NT2/D1 (cell line): ENCODE measurements around the gene CDH20.

Source experiments
- DNase-seq: peaks from one replicate; pipeline ENCODE4 v3.0.0-alpha.2; 2011; ENCODE audit warnings: low read depth, low spot score
- H3K27me3 ChIP-seq: 2 replicates; pipeline ENCODE4 v1.6.0; 2011; ENCODE audit warnings: mild to moderate bottlenecking; ENCODE audit not compliant: insufficient read length, insufficient read depth
- H3K36me3 ChIP-seq: 2 replicates; pipeline ENCODE4 v1.6.1; 2011; ENCODE audit warnings: mild to moderate bottlenecking, low read length, mixed read lengths; ENCODE audit not compliant: insufficient read depth, insufficient read length
- H3K4me1 ChIP-seq: 2 replicates; pipeline ENCODE4 v1.5.1; 2011; ENCODE audit not compliant: insufficient read depth, insufficient read length
- H3K4me3 ChIP-seq: 2 replicates; pipeline ENCODE4 v1.5.1; 2011; ENCODE audit warnings: low read depth; ENCODE audit not compliant: insufficient read length
- H3K9ac ChIP-seq: 2 replicates; pipeline ENCODE4 v1.6.0; 2011; ENCODE audit warnings: low read depth; ENCODE audit not compliant: insufficient read length
- H3K9me3 ChIP-seq: 2 replicates; pipeline ENCODE4 v1.5.1; 2011; ENCODE audit warnings: mild to moderate bottlenecking, low read length; ENCODE audit not compliant: insufficient read depth
- SUZ12 ChIP-seq: IDR thresholded peaks from 2 replicates; pipeline ENCODE4 v1.6.1; 2011; ENCODE audit not compliant: insufficient read length, insufficient read depth; ENCODE audit errors: extremely low read depth
- YY1 ChIP-seq: IDR thresholded peaks from 2 replicates; pipeline ENCODE4 v1.6.1; 2011; ENCODE audit not compliant: insufficient read length, insufficient read depth
- ZNF274 ChIP-seq: IDR thresholded peaks from 2 replicates; pipeline ENCODE4 v1.6.1; 2011; ENCODE audit warnings: mild to moderate bottlenecking, low read depth, low read length

Gene CDH20

DNA sequence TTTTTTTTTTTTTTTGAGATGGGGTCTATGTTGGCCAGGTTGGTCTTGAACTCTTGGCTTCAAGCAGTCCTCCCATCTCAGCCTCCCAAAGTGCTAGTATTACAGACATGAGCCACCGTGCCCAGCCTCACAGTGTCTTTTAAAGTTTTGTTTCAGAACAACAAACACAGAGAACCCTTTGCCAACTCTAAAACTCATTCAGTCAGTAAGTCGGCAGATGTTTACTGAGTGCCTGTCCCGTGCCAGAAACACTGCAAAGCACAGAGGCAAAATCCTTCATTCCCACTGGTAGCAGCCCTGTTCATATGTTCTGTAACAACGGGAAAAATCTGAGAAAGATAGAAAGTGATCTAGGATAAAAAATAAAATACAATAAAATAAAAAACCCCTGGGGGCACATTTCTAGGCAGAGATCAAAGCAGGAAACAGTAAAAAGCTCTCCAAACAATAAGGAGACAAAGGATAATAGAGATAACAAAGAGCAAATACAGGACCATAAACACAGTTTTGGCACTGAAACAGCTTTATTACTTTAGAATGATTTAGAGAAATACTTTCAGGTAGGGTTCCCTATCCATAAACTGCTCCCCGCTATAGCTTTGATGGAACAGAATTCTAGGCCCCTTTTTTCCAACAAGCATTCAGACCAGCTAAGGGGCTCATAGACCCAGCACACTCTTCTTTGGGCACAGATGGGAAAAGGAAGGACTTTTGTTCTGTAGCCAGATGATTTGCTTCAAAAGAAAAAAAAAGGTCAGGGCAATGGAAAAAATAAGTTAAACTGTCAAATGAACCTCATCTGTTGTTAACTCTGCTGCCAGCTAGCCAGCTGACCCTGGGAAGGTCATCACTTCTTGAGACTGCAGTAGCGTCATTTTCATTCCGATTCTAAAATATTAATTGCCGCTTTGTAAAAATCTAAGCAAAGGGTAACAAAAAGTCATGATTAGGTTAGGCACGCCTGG is 212.3 kb downstream of the CDH20 start:
- no peak for DNase-seq
- no peak overlapping the region for H3K4me3 ChIP-seq
- no peaks in the 10 kb centered on the region for H3K36me3 ChIP-seq
- H3K27me3 ChIP-seq: no peaks in the 10 kb centered on the region
- H3K4me1 ChIP-seq: peaks cover 2% of the 10 kb centered on the region
- TF ChIP-seq ZNF274 (no peak), SUZ12 (no peak), YY1 (no peak)
- no peaks in the 10 kb centered on the region for H3K9me3 ChIP-seq
- no peak overlapping the region for H3K9ac ChIP-seq

DNA sequence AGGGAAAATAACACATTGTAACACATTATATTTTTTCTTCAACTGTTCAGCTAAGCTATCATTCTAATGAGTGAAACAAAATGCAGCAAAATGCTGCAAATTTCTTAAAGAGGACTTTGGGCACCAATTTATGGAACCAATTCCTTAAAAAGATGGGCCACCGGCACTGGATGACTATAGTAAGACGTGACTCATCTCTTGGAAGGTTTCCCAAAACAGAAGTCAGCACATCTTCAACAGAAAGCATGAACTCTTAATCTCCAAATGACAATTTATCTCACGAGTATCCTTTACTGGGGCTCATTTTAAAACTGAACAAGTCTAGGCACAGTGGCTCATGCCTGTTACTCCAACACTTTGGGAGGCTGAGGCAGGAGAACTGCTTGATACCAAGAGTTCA is 213.4 kb downstream of the CDH20 start:
- no peaks in the 10 kb centered on the region for H3K36me3 ChIP-seq
- no peaks in the 10 kb centered on the region for H3K27me3 ChIP-seq
- H3K4me1 ChIP-seq: peaks cover 2% of the 10 kb centered on the region
- no peak overlapping the region for H3K9ac ChIP-seq
- no peak for TF ChIP-seq SUZ12
- no peak for TF ChIP-seq YY1
- no peak for TF ChIP-seq ZNF274
- H3K4me3 ChIP-seq: no peak overlapping the region
- no peak for DNase-seq
- H3K9me3 ChIP-seq: no peaks in the 10 kb centered on the region

GRCh38 chr18:61549416-61549815 is 216.2 kb downstream of the CDH20 start:
- Histone ChIP-seq H3K4me1 (peaks cover 2% of the 10 kb centered on the region), H3K9ac (no peak overlapping the region), H3K4me3 (no peak overlapping the region), H3K9me3 (no peaks in the 10 kb centered on the region), H3K36me3 (no peaks in the 10 kb centered on the region), H3K27me3 (no peaks in the 10 kb centered on the region)
- TF ChIP-seq SUZ12: no peak
- no peak for TF ChIP-seq YY1
- TF ChIP-seq ZNF274: no peak
- no peak for DNase-seq

DNA sequence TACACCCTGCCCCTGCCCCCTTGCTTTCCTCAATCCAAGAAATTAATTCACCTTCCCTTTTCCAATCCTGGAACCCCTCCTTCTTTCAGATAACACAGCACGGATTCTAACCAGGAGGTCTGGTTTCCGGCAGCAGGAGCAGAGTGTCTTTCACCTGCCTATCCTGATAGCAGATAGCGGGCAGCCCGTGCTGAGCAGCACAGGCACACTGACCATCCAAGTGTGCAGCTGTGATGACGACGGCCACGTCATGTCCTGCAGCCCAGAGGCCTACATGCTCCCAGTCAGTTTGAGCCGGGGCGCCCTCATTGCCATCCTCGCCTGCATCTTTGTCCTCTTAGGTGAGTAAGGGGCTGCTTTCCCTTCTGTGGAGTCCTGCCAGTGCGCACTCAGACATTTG is 216.7 kb downstream of the CDH20 start:
- H3K4me3 ChIP-seq: no peak overlapping the region
- no peak for TF ChIP-seq YY1
- no peak for TF ChIP-seq ZNF274
- no peak for TF ChIP-seq SUZ12
- H3K36me3 ChIP-seq: no peaks in the 10 kb centered on the region
- H3K9ac ChIP-seq: no peak overlapping the region
- H3K4me1 ChIP-seq: peaks cover 2% of the 10 kb centered on the region
- no peaks in the 10 kb centered on the region for H3K27me3 ChIP-seq
- DNase-seq: no peak
- H3K9me3 ChIP-seq: no peaks in the 10 kb centered on the region

DNA sequence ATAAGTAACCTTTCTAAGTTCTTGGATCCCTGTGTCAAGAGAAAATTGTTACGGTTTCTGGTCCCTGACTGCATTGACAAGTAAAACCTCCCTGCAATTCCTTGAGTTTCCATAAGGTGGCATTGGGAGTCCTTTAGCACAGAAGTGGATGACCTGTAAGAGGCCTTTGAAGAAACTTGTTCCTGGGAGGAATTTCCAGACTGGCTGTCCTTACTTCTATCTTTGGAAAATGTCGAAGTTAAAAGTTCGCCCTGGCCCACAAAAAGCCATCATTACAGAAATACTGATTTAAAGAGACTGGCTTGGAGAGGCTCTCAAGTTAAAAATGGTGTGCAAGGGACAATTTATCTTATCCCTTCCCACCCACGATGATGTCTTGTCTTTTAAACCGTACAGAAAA is 218.4 kb downstream of the CDH20 start:
- H3K9me3 ChIP-seq: no peaks in the 10 kb centered on the region
- H3K4me3 ChIP-seq: no peak overlapping the region
- H3K9ac ChIP-seq: no peak overlapping the region
- no peaks in the 10 kb centered on the region for H3K27me3 ChIP-seq
- H3K4me1 ChIP-seq: peaks cover 2% of the 10 kb centered on the region
- peak; percentile 64 for DNase-seq
- TF ChIP-seq YY1: no peak
- no peak for TF ChIP-seq ZNF274
- TF ChIP-seq SUZ12: no peak
- no peaks in the 10 kb centered on the region for H3K36me3 ChIP-seq

DNA sequence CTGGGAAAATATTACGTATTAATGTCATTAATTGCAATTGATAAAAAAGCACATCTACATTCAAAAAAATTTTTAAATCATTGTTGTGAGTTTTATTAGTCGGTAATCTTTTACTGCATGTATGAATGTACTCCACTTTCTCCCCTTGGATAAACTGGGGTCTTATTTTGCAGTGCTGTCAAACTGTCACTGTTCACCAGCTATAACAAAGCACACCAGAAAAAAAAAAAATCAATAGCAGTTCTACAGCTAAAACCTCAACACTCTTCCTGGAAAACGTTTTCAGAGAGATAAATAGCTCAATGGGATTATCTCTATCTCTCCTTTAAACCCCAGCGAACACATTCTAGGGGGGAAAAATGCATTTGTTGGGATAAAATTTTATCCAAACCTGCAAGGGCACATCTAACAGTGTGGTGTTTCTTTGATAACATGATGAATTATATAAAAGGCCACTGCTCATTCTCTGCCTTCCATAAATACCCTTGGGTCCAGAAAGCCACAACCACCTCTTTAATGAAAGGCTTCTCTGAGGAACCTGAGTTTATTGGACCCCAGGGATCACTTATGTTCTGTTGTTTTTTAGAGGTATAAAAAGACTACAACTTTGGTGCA is 219.9 kb downstream of the CDH20 start:
- peaks cover 2% of the 10 kb centered on the region for H3K4me1 ChIP-seq
- no peak overlapping the region for H3K9ac ChIP-seq
- TF ChIP-seq YY1 (no peak), ZNF274 (no peak), SUZ12 (no peak)
- H3K36me3 ChIP-seq: no peaks in the 10 kb centered on the region
- no peak for DNase-seq
- no peaks in the 10 kb centered on the region for H3K9me3 ChIP-seq
- no peaks in the 10 kb centered on the region for H3K27me3 ChIP-seq
- no peak overlapping the region for H3K4me3 ChIP-seq

DNA sequence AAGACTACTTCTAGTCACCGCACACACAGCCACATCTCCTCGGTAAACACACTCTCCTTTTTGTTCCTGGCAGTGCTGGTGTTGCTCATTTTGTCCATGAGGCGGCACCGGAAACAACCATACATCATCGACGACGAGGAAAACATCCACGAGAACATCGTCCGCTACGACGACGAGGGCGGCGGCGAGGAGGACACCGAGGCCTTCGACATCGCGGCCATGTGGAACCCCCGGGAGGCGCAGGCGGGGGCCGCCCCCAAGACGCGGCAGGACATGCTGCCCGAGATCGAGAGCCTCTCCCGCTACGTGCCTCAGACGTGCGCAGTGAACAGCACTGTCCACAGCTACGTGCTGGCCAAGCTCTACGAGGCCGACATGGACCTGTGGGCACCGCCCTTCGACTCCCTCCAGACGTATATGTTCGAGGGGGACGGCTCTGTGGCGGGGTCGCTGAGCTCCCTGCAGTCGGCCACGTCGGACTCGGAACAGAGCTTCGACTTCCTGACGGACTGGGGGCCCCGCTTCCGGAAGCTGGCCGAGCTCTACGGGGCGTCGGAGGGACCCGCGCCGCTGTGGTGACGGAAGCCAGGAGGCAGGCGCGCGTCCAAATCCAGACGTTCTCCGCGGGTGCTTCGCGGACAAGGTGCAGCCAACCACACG is 221.0 kb downstream of the CDH20 start:
- TF ChIP-seq ZNF274 (no peak), SUZ12 (no peak), YY1 (no peak)
- Histone ChIP-seq H3K27me3 (no peaks in the 10 kb centered on the region), H3K36me3 (no peaks in the 10 kb centered on the region), H3K9me3 (no peaks in the 10 kb centered on the region), H3K4me3 (no peak overlapping the region), H3K4me1 (peaks cover 2% of the 10 kb centered on the region), H3K9ac (no peak overlapping the region)
- DNase-seq: no peak
